GM20000 (cell line): ENCODE data around the gene CCDC152.

Source experiments
- DNase-seq: peaks from one replicate; pipeline ENCODE4 v3.0.0; 2012; ENCODE audit warnings: low spot score
- TF ChIP-seq, protein P1 (sequence below): IDR thresholded peaks from 2 replicates; pipeline ENCODE4 v1.5.1; 2012; ENCODE audit warnings: mild to moderate bottlenecking, control low read depth; ENCODE audit errors: extremely low read depth, missing control alignments

CCDC152 gene

DNA sequence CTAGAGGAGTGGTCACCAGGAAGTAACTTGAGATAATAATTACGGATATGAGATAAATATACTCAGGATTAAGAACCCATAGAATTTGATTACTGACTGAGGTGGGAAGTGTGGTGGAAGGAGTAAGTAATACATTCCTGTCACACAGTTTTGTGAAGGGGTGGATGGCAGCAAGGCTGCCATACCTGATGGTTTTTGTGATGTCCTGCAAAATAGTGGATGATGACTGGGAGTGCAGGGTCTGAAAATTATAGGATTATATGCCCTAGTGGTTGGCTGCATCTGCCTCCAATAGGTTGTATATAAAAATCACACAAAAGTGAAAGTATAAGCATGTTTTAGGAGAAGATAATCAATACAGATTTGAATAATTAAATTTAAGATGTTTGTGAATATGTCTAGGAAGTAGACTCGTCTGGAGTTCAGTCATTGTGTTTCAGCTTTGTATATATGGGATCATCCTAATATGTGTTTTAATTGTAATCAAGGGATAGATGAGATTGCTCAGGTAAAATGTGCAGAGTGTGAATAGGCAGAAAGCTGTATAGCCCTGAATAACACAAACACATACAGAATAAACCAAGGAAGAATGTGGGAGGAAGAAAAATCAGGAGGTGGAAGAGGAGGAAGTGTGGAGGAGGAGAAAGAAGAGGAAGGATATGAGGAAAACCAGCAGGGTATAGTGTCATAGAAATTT is 49.5 kb downstream of the CCDC152 start:
- TF ChIP-seq, protein P1, sequence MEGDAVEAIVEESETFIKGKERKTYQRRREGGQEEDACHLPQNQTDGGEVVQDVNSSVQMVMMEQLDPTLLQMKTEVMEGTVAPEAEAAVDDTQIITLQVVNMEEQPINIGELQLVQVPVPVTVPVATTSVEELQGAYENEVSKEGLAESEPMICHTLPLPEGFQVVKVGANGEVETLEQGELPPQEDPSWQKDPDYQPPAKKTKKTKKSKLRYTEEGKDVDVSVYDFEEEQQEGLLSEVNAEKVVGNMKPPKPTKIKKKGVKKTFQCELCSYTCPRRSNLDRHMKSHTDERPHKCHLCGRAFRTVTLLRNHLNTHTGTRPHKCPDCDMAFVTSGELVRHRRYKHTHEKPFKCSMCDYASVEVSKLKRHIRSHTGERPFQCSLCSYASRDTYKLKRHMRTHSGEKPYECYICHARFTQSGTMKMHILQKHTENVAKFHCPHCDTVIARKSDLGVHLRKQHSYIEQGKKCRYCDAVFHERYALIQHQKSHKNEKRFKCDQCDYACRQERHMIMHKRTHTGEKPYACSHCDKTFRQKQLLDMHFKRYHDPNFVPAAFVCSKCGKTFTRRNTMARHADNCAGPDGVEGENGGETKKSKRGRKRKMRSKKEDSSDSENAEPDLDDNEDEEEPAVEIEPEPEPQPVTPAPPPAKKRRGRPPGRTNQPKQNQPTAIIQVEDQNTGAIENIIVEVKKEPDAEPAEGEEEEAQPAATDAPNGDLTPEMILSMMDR: no peak

DNA sequence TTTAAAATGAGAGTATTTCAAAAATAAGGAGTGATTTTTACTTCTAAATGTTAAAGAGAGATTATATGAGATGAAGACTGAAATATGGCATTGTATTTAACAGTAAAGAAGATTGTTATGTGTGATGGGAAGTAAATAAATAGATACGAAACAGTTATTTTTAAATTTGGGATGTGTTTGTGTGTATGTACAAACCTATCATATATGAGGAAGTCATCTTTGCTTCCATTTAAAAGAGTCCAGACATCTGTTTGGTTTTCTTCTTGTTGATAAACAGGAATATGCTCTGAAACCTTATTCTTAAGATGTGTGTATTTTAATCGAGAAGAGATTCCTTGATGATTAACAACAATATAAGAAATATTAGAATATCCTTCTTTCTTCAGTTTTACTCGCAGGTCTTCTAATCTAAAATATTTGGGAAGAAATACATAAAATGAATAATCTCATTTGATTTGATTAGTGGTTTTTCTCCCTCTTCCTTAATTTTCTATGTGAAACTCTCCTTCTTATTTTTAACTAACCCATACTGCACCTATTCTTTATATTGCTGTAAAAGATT is 50.2 kb downstream of the CCDC152 start:
- no peak for DNase-seq
- TF ChIP-seq, protein P1: no peak

More for the DNA sequence above, 49.5 kb downstream of the CCDC152 start:
- no peak for DNase-seq

DNA sequence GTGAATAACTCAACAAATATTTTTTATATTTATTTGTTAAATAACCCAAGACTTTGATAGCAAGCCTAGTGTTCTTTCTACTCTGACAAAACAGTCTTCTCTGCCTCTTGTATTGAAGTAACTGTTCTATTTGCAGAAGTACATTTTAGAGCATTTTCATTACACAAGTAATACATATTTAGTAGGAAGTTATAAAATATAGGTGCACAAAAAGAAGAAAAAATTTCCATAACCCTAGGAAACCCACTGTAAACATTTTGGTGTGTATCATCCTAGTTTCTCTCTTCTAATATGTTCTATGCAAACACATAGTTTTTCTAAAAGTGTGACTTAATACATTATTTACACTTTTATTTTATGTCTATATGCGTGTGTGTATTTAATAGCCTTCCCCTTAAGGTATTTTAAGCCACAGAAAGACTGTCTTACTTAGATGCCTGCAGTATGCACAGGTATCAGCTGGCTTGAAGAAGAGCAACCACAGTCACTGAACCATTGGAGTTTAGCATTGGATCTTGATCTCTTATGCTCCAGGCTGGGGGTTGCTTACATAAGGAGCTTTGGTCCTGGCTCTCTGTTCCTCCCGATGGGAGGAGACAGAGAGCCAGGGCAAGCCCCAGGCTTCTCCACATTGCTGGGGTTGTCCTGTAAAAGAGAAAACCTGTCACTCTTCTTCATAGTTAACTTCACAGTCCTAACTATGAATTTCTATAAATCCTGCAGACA is 51.3 kb downstream of the CCDC152 start:
- no peak for DNase-seq
- TF ChIP-seq, protein P1: no peak

DNA sequence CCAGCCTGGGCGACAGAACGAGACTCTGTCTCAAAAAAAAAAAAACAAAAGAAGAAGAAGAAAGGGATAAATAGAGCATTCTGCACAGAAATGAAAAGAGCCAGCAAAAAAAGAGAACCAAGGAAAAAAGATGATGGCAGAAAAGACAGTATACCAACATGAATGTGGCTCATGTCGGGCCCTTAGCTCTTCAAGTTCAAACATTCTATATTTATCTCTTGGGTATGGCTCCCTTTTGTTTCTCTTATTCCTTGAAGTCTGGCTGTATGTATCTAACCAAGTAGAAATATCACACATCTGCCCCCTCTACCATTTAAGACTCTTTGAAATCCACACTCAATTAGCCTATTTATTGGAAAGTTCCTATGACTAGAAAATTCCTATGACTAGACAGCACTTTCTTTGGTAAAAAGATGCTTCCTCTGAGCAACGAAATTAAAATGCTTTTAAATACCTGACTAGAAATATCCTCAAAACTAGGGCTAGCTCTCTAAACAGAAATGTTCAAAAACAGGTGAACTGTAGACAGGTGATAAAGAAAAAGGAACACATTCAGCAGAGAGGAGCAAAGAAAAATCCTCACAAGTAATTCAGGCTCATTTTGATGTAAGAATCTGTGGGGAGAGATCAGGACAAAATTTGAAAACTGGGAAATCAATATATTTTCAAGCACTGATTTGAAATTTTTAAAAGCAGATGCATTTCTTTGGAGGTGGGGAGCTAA is 52.4 kb downstream of the CCDC152 start:
- TF ChIP-seq, protein P1: no peak
- DNase-seq: no peak

DNA sequence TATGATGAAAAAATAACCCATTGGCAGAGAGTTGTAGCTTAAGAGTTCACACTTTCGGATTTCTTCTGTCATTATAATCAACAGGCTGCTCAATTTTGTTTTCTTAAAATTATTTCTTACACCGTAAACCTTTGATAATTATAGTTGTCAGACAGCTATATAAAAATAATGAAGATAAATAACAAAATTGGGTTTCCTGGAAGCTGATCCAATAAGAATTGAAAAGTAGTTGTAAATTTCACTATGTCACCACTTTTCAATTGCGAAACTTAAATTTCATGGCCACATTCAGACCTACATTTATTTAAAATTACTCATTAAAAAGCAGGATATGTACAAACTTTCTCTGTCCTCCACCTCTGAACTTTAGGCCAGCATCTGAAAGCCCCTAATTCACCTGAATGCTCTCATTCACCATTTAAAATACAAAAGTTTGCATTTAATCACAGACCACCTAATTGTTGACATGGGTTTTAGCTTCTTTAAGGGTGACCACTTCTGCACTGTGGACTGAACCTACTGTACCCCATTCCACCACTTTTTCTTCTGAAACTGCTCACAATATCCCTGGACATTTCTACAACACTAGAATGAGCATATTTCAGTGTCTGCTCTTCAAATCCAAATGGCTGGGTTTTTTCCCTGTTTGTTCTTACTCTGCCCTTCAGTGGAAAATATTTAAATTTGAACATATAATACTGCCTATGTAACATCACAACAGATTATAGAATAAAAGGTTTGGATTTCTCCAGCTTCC is 54.4 kb downstream of the CCDC152 start:
- no peak for DNase-seq
- TF ChIP-seq, protein P1: no peak

DNA sequence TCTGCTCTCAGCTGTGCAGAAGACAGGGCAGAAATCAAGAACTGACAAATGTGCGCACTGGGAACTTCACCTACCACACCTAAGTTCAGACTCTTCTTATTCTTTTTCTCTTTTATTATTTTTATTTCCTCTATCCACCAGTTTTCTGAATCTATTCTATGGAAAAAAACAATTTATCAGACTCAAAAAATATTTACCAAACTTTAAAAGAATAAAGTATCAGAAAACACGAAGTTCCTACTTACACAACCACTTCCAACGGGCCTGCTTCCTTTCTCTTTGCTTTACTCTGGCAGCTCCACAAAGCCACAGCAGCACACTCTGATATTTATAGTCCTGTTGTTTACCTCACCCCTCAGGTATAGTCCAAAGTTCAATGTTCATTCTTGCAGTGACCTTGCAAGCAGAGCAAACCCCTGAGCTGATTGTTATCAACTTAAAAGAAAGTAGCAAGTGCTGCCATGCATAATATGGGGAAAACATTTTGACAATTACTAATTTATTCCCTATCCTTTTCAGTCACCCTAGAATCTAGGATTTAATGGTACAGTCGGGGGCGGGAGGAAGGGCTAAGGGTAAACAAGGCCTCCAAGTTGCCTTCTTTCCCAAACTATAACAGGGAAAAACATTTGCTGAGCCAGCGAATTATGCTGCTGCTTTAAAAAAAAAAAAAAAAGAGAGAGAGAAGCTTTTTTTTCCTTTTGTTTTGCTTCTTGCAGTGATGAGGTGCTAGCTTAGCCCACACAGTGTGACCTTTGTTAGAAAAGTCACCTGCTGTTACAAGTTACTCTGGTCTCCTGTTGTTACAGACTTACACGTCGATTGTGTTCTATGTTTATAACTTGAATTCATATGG is 55.2 kb downstream of the CCDC152 start, which contains the start of gene SELENOP:
Gene SELENOP, minus strand, starts transcription at position 302 of the 856 bp plus-strand sequence. CDS start 3,539 bp downstream, outside the sequence.
- TF ChIP-seq, protein P1: no peak
- DNase-seq: no peak
